ENCODE measurements around the gene ASH1L. TPM values are rescaled to one million over a fixed set of nuclear protein-coding genes. Genes with fewer than 3 reads are reported as not detected.

The ASH1L gene
- total and polyA plus RNA-seq, 2 donors (not counting 3 experiments of a cell fraction or from before 2014, with no cell fraction given), result 11.6 to 29.2 TPM

DNA sequence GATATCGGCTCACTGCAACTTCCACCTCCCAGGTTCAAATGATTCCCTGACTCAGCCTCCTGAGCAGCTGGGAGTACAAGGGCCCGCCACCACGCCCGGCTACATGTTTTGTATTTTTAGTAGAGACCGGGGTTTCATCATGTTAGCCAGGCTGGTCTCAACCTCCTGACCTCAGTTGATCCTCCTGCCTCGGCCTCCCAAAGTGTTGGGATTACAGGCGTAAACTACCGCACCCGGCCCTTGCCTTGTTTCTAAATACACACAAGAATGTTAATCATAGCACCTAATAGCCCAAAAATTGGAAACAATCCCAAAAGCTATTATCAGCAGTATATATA, 46.3 kb upstream of the ASH1L start:
- no peaks in the 10 kb centered on the region for H3K27me3 ChIP-seq (ENCODE audit: control insufficient read depth in 2 of 2, insufficient read depth in 2 of 2, low read length in 2 of 2)
- peaks cover 2% of the 10 kb centered on the region for H3K79me2 ChIP-seq (ENCODE audit: control insufficient read depth, insufficient read depth, low read length)
- H3K4me2 ChIP-seq (ENCODE audit: insufficient read depth, low read length), result no peak overlapping the region
- DNase-seq (ENCODE audit: low read depth, low spot score), result no peak
- CTCF ChIA-PET, result no interaction called here
- no peak overlapping the region for H3K9ac ChIP-seq (replicated peaks; ENCODE audit: extremely low read depth, insufficient read depth, low read length)
- H3K27ac ChIP-seq (ENCODE audit: insufficient read depth, low read depth, low read length), result no peak overlapping the region
- no peaks in the 10 kb centered on the region for H3K4me1 ChIP-seq (ENCODE audit: control insufficient read depth, extremely low read depth, insufficient read depth, low read length)
- intact Hi-C loops (cut with micrococcal nuclease) (no loop called here), dilution Hi-C loops (cut with MboI; ENCODE audit: extremely low pct_ligation_motif_present, low sequenced_read_pairs) (no loop called here)
- peaks cover 0 to 6% of the 10 kb centered on the region in 2 experiments for H3K36me3 ChIP-seq (ENCODE audit: control insufficient read depth in 2 of 2, extremely low read depth in 1 of 2, insufficient read depth in 2 of 2, low read length in 2 of 2)
- no peaks in the 10 kb centered on the region for H4K20me1 ChIP-seq (replicated peaks; ENCODE audit: control insufficient read depth, extremely low read depth, insufficient read depth, low read length)
- no peaks in the 10 kb centered on the region for H3K9me1 ChIP-seq (replicated peaks; ENCODE audit: control insufficient read depth, extremely low read depth, insufficient read depth, low read length)
- POLR2A ChIA-PET, result no interaction called here
- no peak overlapping the region for H3K4me3 ChIP-seq (replicated peaks in 1 of 3; ENCODE audit: insufficient read depth in 1 of 3, low read depth in 1 of 3, low read length in 3 of 3)
- no peak overlapping the region for H2AFZ ChIP-seq (ENCODE audit: low read depth, low read length)
- H3K9me3 ChIP-seq (replicated peaks; ENCODE audit: control insufficient read depth, insufficient read depth, low read length), result no peaks in the 10 kb centered on the region
- FAIRE-seq, result no peak
- no peak for TF ChIP-seq FOS (IDR thresholded peaks at IDR 0.05; ENCODE audit: borderline replicate concordance, insufficient read depth, low read length)
- no peak for TF ChIP-seq POLR2AphosphoS5 (IDR thresholded peaks at IDR 0.05; ENCODE audit: insufficient read depth, low read depth, low read length)
- TF ChIP-seq MYC (IDR thresholded peaks at IDR 0.05; ENCODE audit: low read depth, low read length), result no peak
- TF ChIP-seq CTCF (IDR thresholded peaks at IDR 0.05; ENCODE audit: extremely low read depth in 1 of 2, insufficient read depth in 1 of 2, low read depth in 1 of 2, low read length in 2 of 2), result no peak
- TF ChIP-seq, protein P1, sequence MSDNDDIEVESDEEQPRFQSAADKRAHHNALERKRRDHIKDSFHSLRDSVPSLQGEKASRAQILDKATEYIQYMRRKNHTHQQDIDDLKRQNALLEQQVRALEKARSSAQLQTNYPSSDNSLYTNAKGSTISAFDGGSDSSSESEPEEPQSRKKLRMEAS (IDR thresholded peaks at IDR 0.05; ENCODE audit: insufficient read depth, insufficient read length), result no peak
- no peak for TF ChIP-seq POLR2A (IDR thresholded peaks at IDR 0.05; ENCODE audit: low read depth, low read length)
- no peak for TF ChIP-seq EZH2 (IDR thresholded peaks at IDR 0.05; ENCODE audit: borderline replicate concordance, low read depth, low read length, severe bottlenecking)
- no peak for TF ChIP-seq GATA2 (IDR thresholded peaks at IDR 0.05; ENCODE audit: insufficient read depth, insufficient read length, low read depth, low read length)
- no peak for TF ChIP-seq JUN (IDR thresholded peaks at IDR 0.05; ENCODE audit: borderline replicate concordance, insufficient read depth, insufficient read length, low read depth)
- BruUV-seq (replicated peaks), result no TSS peak

Data from endothelial cell of umbilical vein (primary cell).